Stimulated activated naive CD8-positive, alpha-beta T cell treated with anti-CD3 and anti-CD28 coated beads, Interleukin-15, Interleukin-2, amounts not matched to agents 100 ng/mL and 50 ng/mL, for 24 hours (primary cell): ENCODE measurements around the gene BRCA2.

ENCODE experiments used
- H3K27ac Mint-ChIP-seq: one replicate; pipeline ENCODE4 v1.8.0; 2021; ENCODE audit warnings: mild to moderate bottlenecking, mixed read lengths
- H3K27me3 Mint-ChIP-seq: one replicate; pipeline ENCODE4 v1.8.0; 2021; ENCODE audit warnings: mixed read lengths
- H3K36me3 Mint-ChIP-seq: one replicate; pipeline ENCODE4 v1.8.0; 2021; ENCODE audit warnings: low read depth, mixed read lengths
- H3K4me1 Mint-ChIP-seq: one replicate; pipeline ENCODE4 v1.8.0; 2021; ENCODE audit warnings: low read depth, mixed read lengths
- H3K4me3 Mint-ChIP-seq: one replicate; pipeline ENCODE4 v1.8.0; 2021; ENCODE audit warnings: mild to moderate bottlenecking, mixed read lengths
- H3K9me3 Mint-ChIP-seq: one replicate; pipeline ENCODE4 v1.8.0; 2021; ENCODE audit warnings: mixed read lengths

The BRCA2 gene

DNA sequence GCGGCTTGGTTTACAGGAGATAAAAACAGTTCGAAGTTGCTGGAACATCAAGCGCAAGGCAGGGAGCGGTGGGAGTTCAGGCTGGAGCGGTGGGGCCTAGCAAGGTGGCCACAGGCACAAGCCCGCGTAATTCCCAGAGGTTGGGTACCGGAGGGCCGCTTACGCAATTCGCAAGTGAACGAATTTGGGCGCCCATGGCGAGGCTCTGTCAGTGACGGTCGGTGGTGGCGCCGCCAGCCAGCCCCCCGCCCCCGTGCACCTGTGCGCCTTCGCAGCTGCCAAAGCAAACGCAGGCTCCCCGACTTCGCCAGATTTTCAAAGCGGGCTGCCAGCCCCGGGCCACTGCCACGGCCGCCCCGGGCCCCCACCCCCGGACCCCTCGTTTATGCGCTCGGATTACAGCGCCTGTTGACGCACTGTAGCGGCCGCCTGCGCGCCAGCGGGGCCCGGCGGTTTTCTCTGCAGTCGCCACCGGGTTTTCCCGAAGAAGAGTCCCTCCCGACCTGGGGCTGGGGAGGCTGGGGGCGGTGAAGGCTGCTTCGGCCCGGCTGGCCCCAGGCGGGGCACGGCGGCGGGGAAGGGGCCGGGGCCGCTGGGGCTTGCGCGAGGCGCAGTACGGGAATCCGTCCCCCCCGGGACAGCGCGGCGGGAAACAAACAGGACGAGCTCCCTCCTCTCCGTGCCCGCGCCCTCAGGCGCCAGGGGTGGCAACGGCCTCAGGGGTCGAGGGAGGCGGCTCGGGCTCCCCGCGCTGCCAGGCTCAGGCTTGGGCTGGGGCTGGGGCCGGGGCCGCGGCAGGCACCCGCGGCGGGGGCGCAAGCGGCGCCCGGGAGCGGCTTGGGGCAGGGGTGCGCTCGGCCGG, 111.9 kb downstream of the BRCA2 start:
- Mint-ChIP-seq H3K9me3 (no peaks in the 10 kb centered on the region), H3K27ac (peak overlapping the region; percentile 99), H3K36me3 (peaks cover 27% of the 10 kb centered on the region), H3K4me1 (peaks cover 42% of the 10 kb centered on the region), H3K4me3 (peak overlapping the region; percentile 96), H3K27me3 (no peaks in the 10 kb centered on the region)

DNA sequence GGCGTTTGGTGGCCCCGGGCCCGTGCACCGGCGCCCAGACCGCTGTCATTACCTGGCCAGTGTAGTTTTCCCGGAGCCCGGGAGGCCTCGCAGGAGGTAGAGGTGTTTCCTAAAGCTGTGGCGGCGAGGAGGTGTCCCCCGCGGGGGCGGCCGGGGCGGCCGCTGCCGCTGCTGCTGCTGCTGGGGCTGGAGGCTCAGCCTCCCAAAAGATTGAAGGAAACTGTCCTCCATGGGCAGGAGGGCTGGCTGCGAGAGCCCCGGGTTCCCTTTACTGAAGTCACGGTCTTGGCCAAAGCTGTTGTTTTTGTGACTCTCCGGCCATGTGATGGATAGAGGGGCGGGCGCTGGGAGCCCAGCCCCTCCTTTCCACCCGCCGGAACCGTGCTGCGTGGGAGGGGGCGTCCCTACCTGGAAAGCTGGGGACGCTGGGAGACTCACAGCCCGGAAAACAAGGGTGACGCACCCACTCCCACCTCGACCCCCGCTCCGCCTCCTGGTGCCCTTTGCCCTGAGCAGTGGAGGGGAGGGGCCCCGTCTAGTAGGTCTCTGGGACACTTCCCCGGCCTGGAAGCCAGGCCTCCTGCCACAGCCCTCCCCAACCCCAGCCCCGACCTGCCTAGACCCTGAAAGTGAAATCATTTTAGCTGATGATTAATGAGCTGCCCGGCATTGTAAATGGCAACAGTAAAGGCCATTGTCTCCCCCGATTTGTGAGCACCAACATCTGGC, 112.7 kb downstream of the BRCA2 start, which contains the start of gene N4BP2L1:
Gene N4BP2L1, minus strand, starts transcription at position 279 of the 729 bp plus-strand sequence. Its CDS starts 48 bp downstream, at position 231.
- peak within 1 kb of the TSS; percentile 99 for H3K27ac Mint-ChIP-seq
- peaks cover 23% of the 10 kb centered on the region for H3K36me3 Mint-ChIP-seq
- peaks cover 39% of the 10 kb centered on the region for H3K4me1 Mint-ChIP-seq
- H3K27me3 Mint-ChIP-seq: no peaks in the 10 kb centered on the region
- peak within 1 kb of the TSS; percentile 96 for H3K4me3 Mint-ChIP-seq
- no peaks in the 10 kb centered on the region for H3K9me3 Mint-ChIP-seq

DNA sequence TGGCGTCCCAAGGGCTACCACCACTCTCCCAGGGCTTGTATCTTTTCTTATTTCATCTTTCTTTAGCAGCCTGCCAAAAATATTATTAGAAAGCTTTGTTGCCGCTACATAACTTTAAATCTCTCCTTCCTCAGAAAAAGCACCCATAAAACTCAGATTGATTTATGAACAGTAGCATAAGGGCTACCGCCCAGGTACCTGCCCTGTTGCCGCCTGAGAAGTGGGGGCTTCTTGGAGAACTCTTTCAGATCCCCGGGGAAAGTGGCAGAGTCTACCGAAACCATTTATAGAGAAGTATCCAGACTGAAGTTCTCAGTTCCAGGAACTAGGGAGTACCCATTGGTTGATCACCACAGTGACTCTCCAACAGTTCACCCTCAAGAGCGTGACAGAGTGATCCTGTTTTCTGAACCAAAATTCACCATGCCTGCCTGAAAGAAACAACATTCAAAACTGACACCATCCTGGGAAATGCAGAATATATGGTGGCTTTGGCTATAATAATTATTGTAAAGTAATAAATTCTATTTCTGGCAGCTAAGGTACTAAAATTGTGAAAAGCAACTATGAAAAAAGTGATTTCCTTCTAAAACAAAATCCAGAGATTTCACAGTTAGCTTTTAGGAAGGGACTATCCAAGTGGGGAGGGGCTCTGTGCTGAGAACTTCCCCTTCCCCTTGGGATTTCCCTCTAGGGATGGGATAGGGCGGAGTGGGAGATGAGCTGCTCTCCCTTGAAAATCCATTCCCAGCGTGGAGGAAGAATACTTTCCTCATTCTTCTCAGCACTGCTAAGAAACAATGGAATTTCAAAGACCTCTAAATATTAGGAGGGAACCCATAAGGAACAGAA, 113.5 kb downstream of the BRCA2 start:
- peak overlapping the region; percentile 88 for H3K4me3 Mint-ChIP-seq
- peak overlapping the region; percentile 97 for H3K27ac Mint-ChIP-seq
- H3K4me1 Mint-ChIP-seq: peaks cover 35% of the 10 kb centered on the region
- H3K9me3 Mint-ChIP-seq: no peaks in the 10 kb centered on the region
- H3K36me3 Mint-ChIP-seq: peaks cover 19% of the 10 kb centered on the region
- no peaks in the 10 kb centered on the region for H3K27me3 Mint-ChIP-seq

DNA sequence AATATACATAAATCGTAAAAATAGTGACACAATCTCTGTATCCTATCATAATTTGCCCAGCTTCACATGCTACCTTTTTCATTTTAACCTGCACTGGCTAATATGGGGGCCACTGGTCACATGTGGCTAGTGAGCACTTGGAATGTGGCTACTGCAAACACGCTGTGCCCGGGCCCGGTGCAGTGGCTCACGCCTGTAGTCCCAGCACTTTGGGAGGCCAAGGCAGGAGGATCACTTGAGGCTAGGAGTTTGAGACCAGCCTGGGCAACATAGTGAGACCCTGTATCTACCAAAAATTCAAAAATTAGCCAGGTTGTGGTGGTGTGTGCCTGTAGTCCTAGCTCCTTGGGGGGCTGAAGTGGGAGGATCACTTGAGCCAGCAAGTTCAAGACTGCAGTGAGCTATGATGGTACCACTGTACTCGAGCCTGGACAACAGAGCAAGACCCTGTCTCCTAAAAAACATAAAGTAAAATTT, 114.2 kb downstream of the BRCA2 start:
- H3K27me3 Mint-ChIP-seq: no peaks in the 10 kb centered on the region
- peak overlapping the region; percentile 97 for H3K27ac Mint-ChIP-seq
- no peak overlapping the region for H3K4me3 Mint-ChIP-seq

DNA sequence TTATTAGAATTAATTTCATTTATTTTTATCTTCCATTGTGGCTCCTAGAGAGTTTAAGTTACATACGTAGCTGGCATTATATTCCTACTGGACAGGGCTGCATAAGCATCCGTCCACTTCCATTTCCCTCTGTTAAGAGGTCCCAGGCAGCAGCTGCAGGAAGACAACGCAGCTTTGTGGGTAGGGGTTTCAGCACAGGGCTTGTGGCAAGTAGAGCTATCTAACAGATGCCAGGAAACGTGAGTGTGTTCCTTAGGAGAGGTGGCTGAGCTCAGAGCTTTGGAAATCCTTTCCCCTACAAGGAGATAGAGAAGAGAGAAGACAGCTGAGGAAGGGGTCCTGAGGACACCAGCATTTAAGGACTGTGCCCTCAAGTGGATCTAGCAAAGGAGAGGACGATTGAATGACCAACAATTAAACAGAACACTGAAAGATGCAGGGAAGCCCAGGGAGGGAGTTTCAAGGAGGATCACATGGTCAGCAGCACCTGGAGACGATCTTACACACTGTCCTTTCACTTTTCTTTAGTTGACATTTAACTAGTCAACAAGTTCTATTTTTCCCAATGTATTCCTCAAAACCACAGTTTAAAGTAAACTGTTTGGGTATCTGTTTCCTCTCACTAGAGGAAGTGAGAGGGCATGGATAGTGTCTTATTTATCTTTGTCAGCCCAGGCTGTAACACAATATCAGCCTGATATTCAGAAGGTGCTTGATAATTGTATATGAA, 114.9 kb downstream of the BRCA2 start:
- H3K4me1 Mint-ChIP-seq: peaks cover 25% of the 10 kb centered on the region
- peaks cover 12% of the 10 kb centered on the region for H3K36me3 Mint-ChIP-seq
- H3K27ac Mint-ChIP-seq: peak overlapping the region; percentile 36
- no peaks in the 10 kb centered on the region for H3K9me3 Mint-ChIP-seq
- H3K27me3 Mint-ChIP-seq: no peaks in the 10 kb centered on the region
- no peak overlapping the region for H3K4me3 Mint-ChIP-seq

More for the DNA sequence above, 114.2 kb downstream of the BRCA2 start:
- no peaks in the 10 kb centered on the region for H3K9me3 Mint-ChIP-seq
- peaks cover 28% of the 10 kb centered on the region for H3K4me1 Mint-ChIP-seq
- H3K36me3 Mint-ChIP-seq: peaks cover 14% of the 10 kb centered on the region

DNA sequence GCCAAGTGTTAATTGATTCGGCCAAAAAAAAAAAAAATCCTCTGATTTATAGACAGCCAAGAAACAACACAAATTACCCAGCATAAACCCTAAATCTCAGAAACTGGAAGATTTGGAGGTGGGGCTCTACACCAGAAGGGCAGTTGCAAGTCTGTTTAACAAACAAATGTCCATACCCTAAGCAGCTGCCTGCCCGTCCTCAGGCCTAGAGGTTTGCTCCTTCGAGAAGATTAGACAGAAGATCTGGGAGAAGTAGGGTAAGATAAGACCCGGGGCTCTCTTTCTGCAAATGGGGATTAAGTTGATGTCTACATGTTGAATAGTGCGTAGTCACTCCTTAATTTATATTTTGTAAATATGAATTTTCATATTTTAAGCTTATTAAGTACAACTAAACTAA, 116.1 kb downstream of the BRCA2 start:
- Mint-ChIP-seq H3K4me1 (peaks cover 15% of the 10 kb centered on the region), H3K36me3 (peaks cover 13% of the 10 kb centered on the region), H3K27me3 (no peaks in the 10 kb centered on the region), H3K27ac (no peak overlapping the region), H3K4me3 (no peak overlapping the region), H3K9me3 (no peaks in the 10 kb centered on the region)

DNA sequence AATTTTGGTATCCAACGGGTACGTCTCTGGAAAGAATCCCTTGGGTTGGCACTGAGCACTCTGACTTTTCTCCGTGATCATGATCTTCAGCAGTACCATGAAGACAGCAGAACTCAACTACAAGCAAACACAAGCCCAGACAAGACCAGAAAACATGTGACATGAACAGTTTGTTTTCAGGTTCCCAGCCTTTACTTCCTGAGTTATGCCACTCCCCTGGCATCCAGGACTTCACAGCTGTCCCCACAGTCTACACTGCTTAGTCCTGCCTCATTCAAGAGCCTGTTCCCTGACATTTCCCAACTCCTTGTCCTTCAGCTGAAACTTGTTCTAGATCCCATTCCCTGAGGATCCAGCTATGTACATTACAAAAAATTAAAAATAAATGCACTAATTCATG, 117.5 kb downstream of the BRCA2 start:
- H3K4me1 Mint-ChIP-seq: peaks cover 11% of the 10 kb centered on the region
- no peak overlapping the region for H3K27ac Mint-ChIP-seq
- peaks cover 9% of the 10 kb centered on the region for H3K36me3 Mint-ChIP-seq
- no peak overlapping the region for H3K4me3 Mint-ChIP-seq
- no peaks in the 10 kb centered on the region for H3K27me3 Mint-ChIP-seq
- no peaks in the 10 kb centered on the region for H3K9me3 Mint-ChIP-seq

DNA sequence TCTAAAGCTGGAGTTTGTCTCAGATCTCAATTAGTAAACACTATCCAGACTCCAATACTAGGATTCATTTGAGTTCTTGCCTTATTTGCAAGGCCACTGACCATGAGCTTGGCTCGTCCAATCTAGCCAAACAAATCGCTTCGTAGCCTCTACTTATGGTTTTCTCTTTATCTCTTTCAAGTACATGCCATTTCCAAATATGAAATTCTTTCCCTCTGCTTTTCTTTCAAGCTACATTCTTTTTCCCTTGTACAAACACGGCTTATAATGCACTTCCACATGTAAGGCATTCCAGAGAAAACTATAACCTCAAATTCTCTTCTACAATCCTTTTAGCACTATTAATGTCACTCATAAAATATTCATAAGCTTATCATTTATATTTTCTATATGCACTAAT, 123.6 kb downstream of the BRCA2 start:
- peaks cover 9% of the 10 kb centered on the region for H3K36me3 Mint-ChIP-seq
- no peak overlapping the region for H3K27ac Mint-ChIP-seq
- no peaks in the 10 kb centered on the region for H3K9me3 Mint-ChIP-seq
- H3K4me1 Mint-ChIP-seq: peaks cover 4% of the 10 kb centered on the region
- H3K4me3 Mint-ChIP-seq: no peak overlapping the region
- no peaks in the 10 kb centered on the region for H3K27me3 Mint-ChIP-seq

DNA sequence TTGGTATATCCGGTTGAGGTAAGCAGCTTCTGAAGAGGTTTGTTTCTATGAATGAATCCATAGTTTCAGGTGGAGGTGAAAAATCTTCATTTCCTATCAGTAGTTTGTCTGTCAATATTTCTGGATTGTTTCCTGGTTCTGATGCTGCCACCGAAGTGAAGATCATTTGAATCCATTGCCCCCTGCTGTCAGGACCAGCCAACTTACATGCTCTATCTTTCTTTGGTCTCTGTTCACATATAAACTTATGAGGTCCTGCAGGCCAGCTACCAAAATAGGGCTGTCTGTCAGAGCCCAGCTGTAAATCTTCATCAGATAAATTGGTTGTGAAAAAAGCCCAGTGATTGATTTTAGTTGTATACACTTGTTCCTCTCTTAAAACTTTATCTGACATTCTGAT, 127.8 kb downstream of the BRCA2 start:
- Mint-ChIP-seq H3K36me3 (no peaks in the 10 kb centered on the region), H3K4me3 (no peak overlapping the region), H3K4me1 (peaks cover 8% of the 10 kb centered on the region), H3K27ac (peak overlapping the region; percentile 39), H3K9me3 (no peaks in the 10 kb centered on the region), H3K27me3 (no peaks in the 10 kb centered on the region)

DNA sequence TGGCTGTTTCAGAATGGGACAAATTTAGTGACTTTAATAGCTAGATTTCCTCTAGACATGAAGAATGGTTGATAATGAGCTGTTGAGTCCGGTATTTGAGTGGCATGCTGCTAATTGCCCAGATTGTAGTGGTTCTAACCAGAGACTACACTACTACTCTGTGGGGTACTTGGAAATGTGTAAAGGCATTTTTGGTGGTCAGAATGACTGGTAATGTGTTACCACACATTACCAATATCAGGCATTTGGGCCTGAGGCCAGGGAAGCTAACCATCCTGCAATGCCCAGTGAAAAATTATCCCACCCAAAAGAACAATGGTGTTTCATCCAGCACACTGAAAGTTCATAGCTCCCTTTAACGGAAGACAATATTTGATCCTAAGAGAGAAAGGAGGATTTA, 130.2 kb downstream of the BRCA2 start:
- H3K9me3 Mint-ChIP-seq: no peaks in the 10 kb centered on the region
- H3K36me3 Mint-ChIP-seq: no peaks in the 10 kb centered on the region
- H3K4me3 Mint-ChIP-seq: no peak overlapping the region
- H3K27ac Mint-ChIP-seq: no peak overlapping the region
- H3K4me1 Mint-ChIP-seq: peaks cover 13% of the 10 kb centered on the region
- no peaks in the 10 kb centered on the region for H3K27me3 Mint-ChIP-seq

DNA sequence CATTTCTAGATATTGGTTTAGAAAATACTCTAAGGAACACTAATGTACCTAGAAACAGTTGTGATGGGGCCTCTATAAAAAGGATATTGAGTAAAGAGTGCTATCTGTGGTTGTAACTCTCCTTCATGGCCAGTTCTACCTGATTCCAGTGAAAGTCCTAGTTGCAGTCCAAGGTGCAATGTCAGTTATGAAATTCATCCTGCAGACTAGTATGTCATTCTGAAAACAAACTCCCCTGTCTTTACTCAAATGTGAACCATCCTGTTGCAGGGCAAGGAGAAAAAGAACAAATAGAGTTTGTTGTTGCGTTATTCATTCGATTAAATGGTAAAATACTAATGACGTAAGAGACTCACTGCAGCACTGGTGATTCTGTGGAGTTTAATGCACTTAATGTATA, 130.9 kb downstream of the BRCA2 start:
- Mint-ChIP-seq H3K9me3 (no peaks in the 10 kb centered on the region), H3K36me3 (no peaks in the 10 kb centered on the region), H3K27me3 (no peaks in the 10 kb centered on the region), H3K4me3 (no peak overlapping the region), H3K4me1 (peaks cover 13% of the 10 kb centered on the region), H3K27ac (no peak overlapping the region)

DNA sequence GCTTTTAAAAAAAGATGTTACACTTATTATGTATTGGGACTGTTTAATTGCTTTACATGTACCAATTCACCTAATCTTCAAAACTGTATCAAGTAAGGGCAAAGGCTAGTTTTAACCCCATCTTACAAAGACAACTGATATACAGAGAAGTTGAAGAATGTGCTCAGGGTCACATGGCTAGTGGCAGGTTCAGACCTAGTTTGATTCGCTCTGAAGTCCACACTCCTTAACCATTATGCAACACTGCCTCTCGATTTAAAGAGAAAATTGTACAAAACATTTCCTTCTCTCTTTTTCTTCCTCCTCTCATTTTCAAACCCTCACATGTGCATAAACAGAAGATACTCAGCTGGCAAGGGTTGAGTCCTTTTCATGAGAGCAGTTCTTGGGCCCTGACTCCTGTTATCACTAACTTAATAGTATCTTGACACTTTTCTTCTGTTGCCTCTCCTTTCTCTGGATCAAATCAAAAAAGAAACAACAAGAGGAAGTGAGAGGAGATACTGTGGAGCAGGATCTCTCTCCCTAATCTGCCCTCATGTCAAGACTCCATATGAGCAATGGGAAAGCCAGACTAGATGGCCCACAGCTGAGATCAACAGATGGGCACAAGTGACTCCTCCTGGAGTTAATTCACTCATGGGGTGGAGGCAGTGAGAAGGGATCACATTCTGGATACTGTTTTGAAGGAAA, 131.6 kb downstream of the BRCA2 start:
- H3K36me3 Mint-ChIP-seq: no peaks in the 10 kb centered on the region
- no peaks in the 10 kb centered on the region for H3K27me3 Mint-ChIP-seq
- no peaks in the 10 kb centered on the region for H3K9me3 Mint-ChIP-seq
- H3K27ac Mint-ChIP-seq: no peak overlapping the region
- H3K4me1 Mint-ChIP-seq: peaks cover 13% of the 10 kb centered on the region
- H3K4me3 Mint-ChIP-seq: no peak overlapping the region

DNA sequence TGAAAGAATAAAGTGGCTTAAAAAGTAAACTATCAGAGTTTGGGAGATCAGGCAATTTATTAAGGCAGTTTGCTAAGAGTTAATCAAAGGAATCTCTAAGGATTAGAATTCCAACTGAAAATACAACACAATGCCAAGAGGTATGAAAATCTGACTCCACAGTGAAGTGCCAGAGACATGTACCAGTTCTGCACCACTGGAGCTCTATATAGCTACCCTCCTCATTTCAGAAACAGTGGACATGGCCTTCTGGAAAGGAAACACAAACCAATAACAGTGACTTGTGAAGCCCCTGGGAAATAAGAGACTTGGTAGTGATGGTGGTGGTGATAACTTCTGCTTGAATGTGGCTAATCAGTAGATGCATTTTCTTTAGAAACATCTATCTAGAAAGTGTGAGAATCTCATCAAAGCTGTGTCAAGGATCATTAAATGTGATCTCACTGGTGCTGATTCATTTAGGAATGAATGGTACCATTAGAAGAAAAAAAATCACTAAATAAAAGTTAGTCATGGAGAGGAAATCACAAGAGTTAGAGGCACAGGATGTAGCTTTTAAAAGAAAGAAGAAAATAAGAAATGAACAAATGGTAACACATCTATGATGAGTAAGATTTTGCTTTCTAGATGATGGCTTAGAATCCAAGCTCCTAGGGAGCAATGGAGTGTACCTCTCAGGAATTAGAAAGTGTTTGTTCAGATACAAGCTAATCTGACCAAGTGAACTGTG, 132.8 kb downstream of the BRCA2 start:
- H3K36me3 Mint-ChIP-seq: no peaks in the 10 kb centered on the region
- H3K27ac Mint-ChIP-seq: peak overlapping the region; percentile 53
- no peak overlapping the region for H3K4me3 Mint-ChIP-seq
- no peaks in the 10 kb centered on the region for H3K27me3 Mint-ChIP-seq
- H3K4me1 Mint-ChIP-seq: peaks cover 13% of the 10 kb centered on the region
- H3K9me3 Mint-ChIP-seq: no peaks in the 10 kb centered on the region
